Endothelial cell of umbilical vein (primary cell): ENCODE measurements around the gene PYHIN1. TPM values are rescaled to one million over a fixed set of nuclear protein-coding genes. Genes with fewer than 3 reads are reported as not detected.
A peak's percentile ranks its signal among the peaks of the same experiment; 100 is the strongest.

Experiments used
- BruUV-seq: library from RNA; stranded (reverse); fragments of 400-500 nt; replicated peaks from 2 replicates; lab custom pipeline; 2021; lab: Mats Ljungman, UMichigan
- CTCF ChIA-PET: fragments of 300-600, 350-600 bp; sonication (Branson Sonifier 250); formaldehyde crosslinking; loops from one replicate; lab custom pipeline; 2021; ENCODE audit warnings: antibody characterized with exemption, inconsistent platforms; lab: Charles Lee
- POLR2A ChIA-PET: fragments of 300-600, 350-600 bp; sonication (Branson Sonifier 250); formaldehyde crosslinking; loops from one replicate; lab custom pipeline; 2021; ENCODE audit warnings: antibody characterized with exemption, inconsistent platforms; lab: Charles Lee
- DNase-seq: peaks from one replicate; pipeline ENCODE4 v3.0.0-alpha.2; 2011; ENCODE audit warnings: low read depth, low spot score
- FAIRE-seq: peaks from 2 replicates; lab custom pipeline; 2011; peaks lifted over from hg19 to GRCh38; lab: Jason Lieb, UNC
- H2AFZ ChIP-seq: 2 replicates; pipeline ENCODE4 v1.6.0; 2012; ENCODE audit warnings: low read depth, low read length, control low read depth, inconsistent platforms
- H3K27ac ChIP-seq: 2 replicates; pipeline ENCODE4 v1.5.1; 2011; ENCODE audit warnings: low read depth, mild to moderate bottlenecking, control low read depth, low read length, moderate library complexity; ENCODE audit not compliant: insufficient read depth
- H3K27me3 ChIP-seq, 2 experiments: 2 replicates each; pipeline versions ENCODE4 v1.6.0 to v1.6.1; 2011; ENCODE audit warnings: low read length in 2 of 2, mixed read lengths in 1 of 2; ENCODE audit not compliant: control insufficient read depth in 2 of 2, insufficient read depth in 2 of 2
- H3K36me3 ChIP-seq, 2 experiments: 2 replicates in 1 of 2; 3 replicates in 1 of 2; pipeline ENCODE4 v1.5.1; 2011; ENCODE audit warnings: low read length in 2 of 2, mild to moderate bottlenecking in 1 of 2, moderate library complexity in 1 of 2; ENCODE audit not compliant: control insufficient read depth in 2 of 2, insufficient read depth in 2 of 2; ENCODE audit errors: extremely low read depth in 1 of 2
- H3K4me1 ChIP-seq: 3 replicates; pipeline ENCODE4 v1.5.1; 2011; ENCODE audit warnings: mild to moderate bottlenecking, low read length; ENCODE audit not compliant: control insufficient read depth, insufficient read depth; ENCODE audit errors: extremely low read depth
- H3K4me2 ChIP-seq: 2 replicates; pipeline ENCODE4 v1.6.1; 2011; ENCODE audit warnings: low read length, control low read depth, mixed read lengths; ENCODE audit not compliant: insufficient read depth
- H3K4me3 ChIP-seq, 3 experiments: fragments of 200-600 bp in 1 of 3; sonication (generic), shearing (Covaris generic) in 1 of 3; replicated peaks in 1 of 3; 2 replicates each; pipeline ENCODE4 v1.5.1; 2011 to 2016; ENCODE audit warnings: control low read depth in 3 of 3, low read length in 3 of 3, mild to moderate bottlenecking in 2 of 3, inconsistent platforms in 1 of 3, low read depth in 1 of 3, moderate library complexity in 1 of 3; ENCODE audit not compliant: insufficient read depth in 1 of 3
- H3K79me2 ChIP-seq: 2 replicates; pipeline ENCODE4 v1.6.0; 2012; ENCODE audit warnings: low read length, inconsistent platforms; ENCODE audit not compliant: control insufficient read depth, insufficient read depth
- H3K9ac ChIP-seq: replicated peaks from 2 replicates; pipeline ENCODE3; 2011; ENCODE audit warnings: low read length, control low read depth; ENCODE audit not compliant: insufficient read depth; ENCODE audit errors: extremely low read depth
- H3K9me1 ChIP-seq: replicated peaks from 3 replicates; pipeline ENCODE4 v1.6.0; 2011; ENCODE audit warnings: mild to moderate bottlenecking, low read length; ENCODE audit not compliant: control insufficient read depth, insufficient read depth; ENCODE audit errors: extremely low read depth
- H3K9me3 ChIP-seq: replicated peaks from 2 replicates; pipeline ENCODE4 v1.5.1; 2012; ENCODE audit warnings: low read length, inconsistent platforms; ENCODE audit not compliant: control insufficient read depth, insufficient read depth
- H4K20me1 ChIP-seq: replicated peaks from 2 replicates; pipeline ENCODE3; 2011; ENCODE audit warnings: mild to moderate bottlenecking, low read length; ENCODE audit not compliant: control insufficient read depth, insufficient read depth; ENCODE audit errors: extremely low read depth
- EZH2 ChIP-seq: IDR thresholded peaks from 2 replicates; pipeline ENCODE4 v1.6.1; 2012; ENCODE audit warnings: borderline replicate concordance, low read depth, mild to moderate bottlenecking, moderate library complexity, low read length, inconsistent platforms; ENCODE audit not compliant: severe bottlenecking
- FOS ChIP-seq: IDR thresholded peaks from 2 replicates; pipeline ENCODE4 v1.6.1; 2011; ENCODE audit warnings: mild to moderate bottlenecking, low read length, moderate library complexity, borderline replicate concordance; ENCODE audit not compliant: insufficient read depth
- GATA2 ChIP-seq: IDR thresholded peaks from 2 replicates; pipeline ENCODE4 v1.7.0; 2011; ENCODE audit warnings: low read depth, mild to moderate bottlenecking, moderate library complexity, mixed read lengths, low read length; ENCODE audit not compliant: insufficient read length, insufficient read depth
- JUN ChIP-seq: IDR thresholded peaks from 2 replicates; pipeline ENCODE4 v1.6.1; 2011; ENCODE audit warnings: borderline replicate concordance, low read depth; ENCODE audit not compliant: insufficient read length, insufficient read depth
- MAX ChIP-seq: IDR thresholded peaks from 2 replicates; pipeline ENCODE4 v1.6.1; 2011; ENCODE audit not compliant: insufficient read depth, insufficient read length
- MYC ChIP-seq: IDR thresholded peaks from one replicate; pipeline ENCODE4 v1.6.1; 2011; ENCODE audit warnings: mild to moderate bottlenecking, low read depth, low read length
- POLR2A ChIP-seq: IDR thresholded peaks from 2 replicates; pipeline ENCODE4 v1.6.1; 2012; ENCODE audit warnings: low read depth, mild to moderate bottlenecking, control low read depth, low read length
- POLR2AphosphoS5 ChIP-seq: IDR thresholded peaks from 2 replicates; pipeline ENCODE4 v1.6.1; 2012; ENCODE audit warnings: low read depth, mild to moderate bottlenecking, control low read depth, low read length, moderate library complexity; ENCODE audit not compliant: insufficient read depth
- dilution Hi-C: fragments of 300-500 bp; cut with MboI; formaldehyde crosslinking; loops from one replicate; pipeline ENCODE4 v1.15.0; 2019; ENCODE audit warnings: low sequenced_read_pairs; ENCODE audit not compliant: extremely low pct_ligation_motif_present
- intact Hi-C: fragments of 100-400 bp; cut with micrococcal nuclease; formaldehyde crosslinking; loops from one replicate; pipeline ENCODE4 v1.10.0; 2022
- polyA plus RNA-seq, 4 experiments: library from polyadenylated mRNA; depleted of rRNA in 3 of 4; stranded (reverse) in 3 of 4; unstranded in 1 of 4; fragments of >200 nt; gene quantifications; 2 replicates each; pipeline versions ENCODE4 v1.2.1 to v1.2.3, GENCODE V29; 2011 to 2012; ENCODE audit warnings: missing spikeins in 1 of 4
- total RNA-seq: library from RNA; stranded (reverse); gene quantifications from 2 replicates; pipeline ENCODE4 v1.2.3, GENCODE V29; 2021

PYHIN1 gene
- total and polyA plus RNA-seq, 2 donors (not counting 3 experiments of a cell fraction or from before 2014, with no cell fraction given) = not detected

- Histone ChIP-seq H3K9me3 (no peaks in the 10 kb centered on the region), H3K27me3 (no peaks in the 10 kb centered on the region), H3K4me1 (peaks cover 51% of the 10 kb centered on the region), H3K79me2 (peaks cover 79% of the 10 kb centered on the region), H3K27ac (peak overlapping the region; percentile 74), H3K9me1 (no peaks in the 10 kb centered on the region), H3K4me3 (peak overlapping the region in 1 of 3 experiments; percentile 13), H2AFZ (no peak overlapping the region), H4K20me1 (no peaks in the 10 kb centered on the region), H3K36me3 (peaks cover 18 to 33% of the 10 kb centered on the region in 2 experiments), H3K9ac (peak overlapping the region; percentile 40), H3K4me2 (peak overlapping the region; percentile 23)
- FAIRE-seq (peak; percentile 98), DNase-seq (peak; percentile 94)
- no TSS peak for BruUV-seq
- CTCF ChIA-PET = interaction anchor here (0.8 to 1.6 kb wide), 5 partner anchors 11 to 56 kb away, joined by 3 to 6 read pairs (median 5); no protein-coding TSS in a partner anchor
- POLR2A ChIA-PET = interaction anchor here (1.2 kb wide), 1 partner anchor 16 kb away, joined by 3 read pairs; no protein-coding TSS in a partner anchor
- TF ChIP-seq MYC (peak; percentile 100), JUN (peak; percentile 89), FOS (peak; percentile 91), MAX (peak; percentile 99), GATA2 (no peak), EZH2 (no peak), POLR2AphosphoS5 (peak; percentile 90), POLR2A (peak; percentile 78)
- intact Hi-C loops = loop anchor here (1.0 to 10.0 kb wide), 2 partner anchors 15 to 579 kb away; no protein-coding TSS in a partner anchor
- dilution Hi-C loops = no loop called here
Observed at GRCh38 chr1:159015440-159015909, 84.1 kb downstream of the PYHIN1 start.
